Amniotic stem cell (primary cell): Measurements from ENCODE around the gene SRF.

Experiments used
- DNase-seq: peaks from one replicate; lab custom pipeline; 2025; lab: John Stamatoyannopoulos, UW

SRF gene

DNA sequence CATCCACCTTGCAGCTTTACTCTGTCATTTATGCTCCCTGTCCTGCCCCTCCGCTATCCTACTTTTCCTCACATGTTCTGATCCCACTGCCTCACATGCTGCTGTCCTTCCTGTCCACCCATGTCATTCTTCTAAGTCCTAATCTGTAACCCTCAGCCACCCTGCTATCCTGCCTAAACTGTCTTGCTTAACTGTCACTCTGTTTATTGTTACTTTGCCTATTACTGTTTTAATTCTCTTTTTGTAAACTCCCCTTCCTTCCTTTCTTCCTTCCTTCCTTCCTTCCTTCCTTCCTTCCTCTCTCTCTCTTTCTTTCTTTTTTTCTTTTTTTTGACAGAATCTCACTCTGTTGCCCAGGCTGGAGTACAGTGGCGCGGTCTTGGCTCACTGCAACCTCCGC lies 12.4 kb downstream of the SRF start:
- DNase-seq: no peak

GRCh38 chr6:43184268-43184985 lies 13.4 kb downstream of the SRF start:
- DNase-seq: no peak

GRCh38 chr6:43185391-43185985 lies 14.4 kb downstream of the SRF start:
- DNase-seq: no peak

DNA sequence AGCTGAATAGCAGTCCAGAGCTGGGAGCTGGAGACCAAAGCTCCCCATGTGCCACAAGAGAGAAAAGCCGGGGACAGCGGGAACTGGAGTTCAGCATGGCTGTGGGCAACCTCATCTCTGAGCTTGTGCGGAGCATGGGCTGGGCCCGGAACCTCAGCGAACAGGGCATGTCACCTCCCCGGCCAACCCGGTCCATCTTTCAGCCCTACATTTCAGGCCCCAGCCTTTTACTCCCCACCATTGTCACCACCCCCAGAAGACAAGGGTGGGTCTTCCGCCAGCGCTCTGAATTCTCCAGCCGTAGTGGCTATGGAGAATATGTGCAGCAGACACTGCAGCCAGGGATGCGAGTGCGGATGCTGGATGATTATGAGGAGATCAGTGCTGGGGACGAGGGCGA lies 14.9 kb downstream of the SRF start:
- DNase-seq: no peak

DNA sequence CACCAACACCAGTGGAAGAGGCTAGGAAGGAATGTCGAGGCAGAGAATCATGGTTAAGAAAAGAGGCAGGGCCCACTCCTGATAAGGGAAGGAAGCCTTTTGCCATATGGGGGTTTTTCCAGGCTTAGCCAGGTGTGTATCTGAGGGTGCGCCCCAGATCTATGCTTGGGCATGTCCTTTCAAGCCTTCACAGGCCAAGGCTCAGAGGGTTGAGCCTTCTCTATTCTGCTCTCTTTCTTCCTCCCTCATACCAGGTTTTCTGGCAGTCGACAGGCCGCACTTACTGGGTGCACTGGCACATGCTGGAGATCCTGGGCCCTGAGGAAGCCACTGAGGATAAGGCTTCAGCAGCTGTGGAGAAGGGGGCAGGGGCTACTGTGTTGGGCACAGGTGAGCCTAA lies 15.6 kb downstream of the SRF start:
- DNase-seq: no peak

DNA sequence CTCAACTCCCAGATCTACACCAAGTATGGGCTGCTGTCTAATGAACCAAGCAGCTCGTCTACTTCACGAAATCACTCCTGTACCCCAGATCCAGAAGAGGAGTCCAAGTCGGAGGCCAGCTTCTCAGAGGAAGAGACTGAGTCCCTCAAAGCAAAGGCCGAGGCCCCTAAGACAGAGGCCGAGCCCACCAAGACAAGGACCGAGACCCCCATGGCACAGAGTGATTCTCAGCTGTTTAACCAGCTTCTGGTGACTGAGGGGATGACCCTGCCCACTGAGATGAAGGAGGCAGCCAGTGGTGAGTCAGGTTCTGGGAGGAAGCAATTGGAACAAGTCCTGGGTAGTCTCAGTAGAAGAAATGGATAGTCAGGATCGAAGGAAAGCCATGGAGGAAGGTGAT lies 16.8 kb downstream of the SRF start:
- DNase-seq: no peak

DNA sequence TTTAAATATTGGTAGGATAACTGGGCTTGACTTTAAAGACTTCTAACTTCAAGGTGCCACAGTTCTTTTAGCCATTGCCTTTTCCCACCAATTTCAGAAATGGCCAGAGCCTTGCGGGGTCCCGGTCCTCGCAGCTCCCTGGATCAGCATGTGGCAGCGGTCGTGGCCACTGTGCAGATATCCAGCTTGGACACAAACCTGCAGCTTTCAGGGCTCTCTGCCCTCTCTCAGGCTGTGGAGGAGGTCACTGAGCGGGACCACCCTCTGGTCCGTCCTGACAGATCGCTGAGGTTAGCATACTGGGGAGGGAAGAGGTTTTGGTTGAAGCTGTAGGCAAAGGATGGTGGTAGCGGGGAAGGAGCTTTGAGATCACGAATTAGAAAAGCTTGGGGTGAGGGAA lies 17.4 kb downstream of the SRF start:
- DNase-seq: no peak

- DNase-seq: no peak
Observed at GRCh38 chr6:43189776-43190304, 18.8 kb downstream of the SRF start.

GRCh38 chr6:43192911-43193310 lies 21.8 kb downstream of the SRF start:
- no peak for DNase-seq

GRCh38 chr6:43193929-43194328 lies 22.9 kb downstream of the SRF start:
- DNase-seq: no peak

GRCh38 chr6:43196337-43196736 lies 25.3 kb downstream of the SRF start:
- no peak for DNase-seq

GRCh38 chr6:43199912-43200311 lies 28.8 kb downstream of the SRF start:
- DNase-seq: no peak

DNA sequence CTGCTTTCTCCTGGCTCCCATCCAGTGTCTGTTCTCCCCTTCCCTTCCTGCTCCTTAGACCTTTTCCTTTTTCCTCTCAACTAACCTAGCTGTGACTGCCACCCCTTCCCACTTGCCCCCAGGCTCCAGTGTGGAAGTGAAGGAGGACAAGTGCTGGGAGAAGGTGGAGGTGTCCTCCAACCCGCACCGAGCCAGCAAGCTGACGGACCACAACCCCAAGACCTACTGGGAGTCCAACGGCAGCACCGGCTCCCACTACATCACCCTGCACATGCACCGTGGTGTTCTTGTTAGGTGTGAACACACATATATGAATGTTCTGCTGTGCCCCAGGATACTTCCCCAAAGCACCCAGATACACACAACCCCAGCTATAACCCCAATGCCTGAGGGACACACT lies 29.5 kb downstream of the SRF start:
- no peak for DNase-seq

DNA sequence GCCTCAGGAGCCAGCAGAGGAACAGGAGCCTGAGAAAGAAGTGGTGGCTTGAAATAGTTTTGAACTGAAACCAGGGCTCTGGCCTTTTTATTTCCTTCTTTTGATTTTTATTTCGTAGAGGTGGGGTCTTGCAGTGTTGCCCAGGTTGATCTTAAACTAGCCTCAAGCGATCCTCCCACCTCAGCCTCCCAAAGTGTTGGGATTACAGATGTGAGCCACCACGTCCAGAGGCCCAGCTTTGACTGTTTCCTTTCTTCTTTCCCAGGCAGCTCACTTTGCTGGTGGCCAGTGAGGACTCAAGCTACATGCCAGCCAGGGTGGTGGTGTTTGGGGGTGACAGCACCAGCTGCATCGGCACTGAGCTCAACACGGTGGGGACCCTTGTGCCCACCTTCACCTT lies 31.4 kb downstream of the SRF start:
- no peak for DNase-seq

GRCh38 chr6:43203029-43203717 lies 32.1 kb downstream of the SRF start:
- no peak for DNase-seq

DNA sequence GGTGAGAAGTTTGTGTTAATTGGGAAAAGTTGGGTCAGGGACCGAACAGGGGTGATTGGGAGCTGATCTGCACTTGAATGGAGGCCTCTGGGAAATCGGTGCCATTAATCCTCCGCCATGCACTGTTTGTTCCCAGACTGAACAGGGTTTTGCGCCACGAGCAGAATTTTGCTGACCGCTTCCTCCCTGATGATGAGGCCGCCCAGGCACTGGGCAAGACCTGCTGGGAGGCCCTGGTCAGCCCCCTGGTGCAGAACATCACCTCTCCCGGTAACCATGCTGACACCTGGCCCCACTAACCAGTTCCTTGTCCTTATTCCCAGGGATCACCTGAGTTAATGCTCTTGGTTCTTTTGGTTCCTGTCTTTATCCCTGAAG lies 32.6 kb downstream of the SRF start:
- DNase-seq: no peak

DNA sequence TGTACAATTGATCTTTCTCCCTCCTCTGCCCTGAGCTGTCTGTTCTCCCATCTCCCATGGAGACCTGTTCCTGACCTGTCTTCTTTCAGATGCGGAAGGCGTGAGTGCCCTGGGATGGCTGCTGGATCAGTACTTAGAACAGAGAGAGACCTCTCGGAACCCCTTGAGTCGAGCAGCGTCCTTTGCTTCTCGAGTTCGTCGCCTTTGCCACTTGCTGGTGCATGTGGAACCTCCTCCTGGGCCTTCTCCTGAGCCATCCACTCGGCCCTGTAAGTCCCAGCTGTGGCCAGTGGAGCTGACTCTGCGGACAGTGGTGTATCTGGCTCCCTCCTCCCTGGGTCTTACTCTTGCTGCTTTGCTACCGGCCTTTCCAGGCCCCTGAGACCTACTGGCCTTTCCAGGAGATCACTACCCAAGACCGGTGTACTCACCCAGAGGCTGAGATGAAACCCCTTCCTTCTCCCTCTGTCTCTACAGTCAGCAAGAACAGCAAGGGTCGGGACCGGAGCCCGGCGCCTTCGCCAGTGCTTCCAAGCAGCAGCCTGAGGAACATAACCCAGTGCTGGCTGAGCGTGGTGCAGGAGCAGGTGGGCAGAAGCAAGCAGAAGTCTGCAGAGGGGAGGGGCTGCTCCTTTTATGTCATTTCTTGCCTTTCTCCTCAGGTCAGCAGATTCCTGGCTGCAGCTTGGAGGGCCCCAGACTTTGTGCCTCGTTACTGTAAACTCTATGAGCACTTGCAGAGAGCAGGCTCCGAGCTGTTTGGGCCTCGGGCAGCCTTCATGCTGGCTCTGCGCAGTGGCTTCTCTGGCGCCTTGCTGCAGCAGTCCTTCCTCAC lies 33.4 kb downstream of the SRF start:
- DNase-seq: no peak

DNA sequence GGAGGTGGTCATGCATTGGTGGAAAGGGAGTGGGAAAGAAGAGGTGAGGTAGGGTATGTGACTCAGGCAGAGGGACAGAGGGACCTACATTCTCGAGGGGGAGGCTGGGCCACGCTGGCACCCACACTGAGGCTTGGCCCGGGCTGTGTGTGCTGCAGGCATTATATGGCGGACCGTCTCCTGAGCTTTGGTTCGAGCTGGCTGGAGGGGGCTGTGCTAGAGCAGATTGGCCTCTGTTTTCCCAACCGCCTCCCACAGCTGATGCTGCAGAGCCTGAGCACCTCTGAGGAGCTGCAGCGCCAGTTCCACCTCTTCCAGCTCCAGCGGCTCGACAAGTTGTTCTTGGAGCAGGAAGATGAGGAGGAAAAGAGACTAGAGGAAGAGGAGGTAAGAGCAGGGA lies 34.8 kb downstream of the SRF start:
- DNase-seq: no peak

GRCh38 chr6:43207286-43207685 lies 36.2 kb downstream of the SRF start:
- DNase-seq: no peak

- no peak for DNase-seq
Observed at GRCh38 chr6:43211955-43212354, 40.9 kb downstream of the SRF start.

DNA sequence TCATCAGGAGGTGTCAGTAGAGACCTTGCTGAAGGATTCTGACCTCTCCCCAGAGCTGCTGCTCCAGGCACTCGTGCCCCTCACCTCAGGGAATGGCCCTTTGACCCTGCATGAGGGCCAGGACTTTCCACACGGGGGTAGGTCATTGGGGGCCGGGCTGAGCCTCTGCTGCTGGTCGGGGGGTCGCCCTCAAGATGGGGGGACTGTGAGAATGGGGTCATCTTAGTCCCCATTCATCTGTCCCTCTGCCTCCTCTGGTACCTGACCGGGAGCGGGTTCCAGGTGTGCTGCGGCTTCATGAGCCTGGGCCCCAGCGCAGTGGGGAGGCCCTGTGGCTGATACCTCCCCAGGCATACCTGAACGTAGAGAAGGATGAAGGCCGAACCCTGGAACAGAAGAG lies 42.4 kb downstream of the SRF start:
- DNase-seq: no peak

DNA sequence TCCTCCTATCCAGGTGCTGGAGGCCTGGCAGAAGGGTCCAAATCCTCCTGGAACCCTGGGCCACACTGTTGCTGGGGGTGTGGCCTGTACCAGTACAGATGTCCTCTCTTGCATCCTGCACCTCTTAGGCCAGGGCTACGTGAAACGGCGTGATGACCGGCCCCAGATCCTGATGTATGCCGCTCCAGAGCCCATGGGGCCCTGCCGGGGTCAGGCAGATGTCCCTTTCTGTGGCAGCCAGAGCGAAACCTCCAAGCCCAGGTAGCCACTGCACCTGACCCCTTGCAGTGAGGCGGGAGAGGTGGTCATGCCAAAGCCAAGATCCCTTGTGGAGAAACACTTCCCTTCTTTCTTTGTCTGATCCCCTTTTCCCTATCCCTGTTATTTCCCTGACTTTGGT lies 44.0 kb downstream of the SRF start:
- DNase-seq: no peak
